CD4-positive, alpha-beta T cell (primary cell): ENCODE results near the gene VWA7. TPM values are rescaled to one million over a fixed set of nuclear protein-coding genes. Genes with fewer than 3 reads are reported as not detected.
A peak's percentile ranks its signal among the peaks of the same experiment; 100 is the strongest.
"Not testable (repeated sequence)": the region's sequence is repeated elsewhere in the genome, so short reads cannot be mapped to it uniquely, and the experiment has no call there.

Experiments used
- ATAC-seq: fragments of 200-7000 bp; cut with Tn5 transposase; one replicate; pipeline ENCODE4 v1.10.0; 2022; ENCODE audit warnings: mild to moderate bottlenecking; ENCODE audit not compliant: poor library complexity
- CTCF ChIA-PET: fragments of 350-600 bp; sonication (Branson Sonifier 250); formaldehyde crosslinking; loops from one replicate; lab custom pipeline; 2021; ENCODE audit warnings: antibody characterized with exemption, inconsistent platforms; lab: Charles Lee
- POLR2A ChIA-PET: fragments of 350-600 bp; sonication (Branson Sonifier 250); formaldehyde crosslinking; loops from one replicate; lab custom pipeline; 2021; ENCODE audit warnings: antibody characterized with exemption, inconsistent platforms; lab: Charles Lee
- DNase-seq, 14 experiments: peaks; one replicate each; pipeline ENCODE4 v3.0.0-alpha.2; 2013 to 2020; ENCODE audit warnings: mixed read lengths in 2 of 14
- H3K27ac ChIP-seq, 2 donors: one replicate each; pipeline versions ENCODE4 v1.5.1 to v1.7.0; 2013; ENCODE audit warnings: low read length in 2 of 2, low read depth in 1 of 2, mild to moderate bottlenecking in 1 of 2
- H3K27me3 ChIP-seq, 2 experiments: 1 replicate in 1 of 2; 2 replicates in 1 of 2; pipeline versions ENCODE4 v1.6.1 to v1.7.0; 2013; ENCODE audit warnings: low read length in 2 of 2, control low read depth in 1 of 2, mild to moderate bottlenecking in 1 of 2, moderate library complexity in 1 of 2; ENCODE audit not compliant: insufficient read depth in 2 of 2, control insufficient read depth in 1 of 2
- H3K36me3 ChIP-seq: one replicate; pipeline ENCODE4 v1.6.1; 2013; ENCODE audit warnings: low read length, control low read depth; ENCODE audit not compliant: insufficient read depth
- H3K4me1 ChIP-seq: one replicate; pipeline ENCODE4 v1.6.1; 2013; ENCODE audit warnings: low read length, control low read depth; ENCODE audit not compliant: insufficient read depth
- H3K4me3 ChIP-seq: one replicate; pipeline ENCODE4 v1.5.1; 2013; ENCODE audit warnings: mild to moderate bottlenecking, low read length, moderate library complexity
- H3K9me3 ChIP-seq, 2 experiments: 1 replicate in 1 of 2; 2 replicates in 1 of 2; pipeline versions ENCODE4 v1.6.1 to v1.7.0; 2013; ENCODE audit warnings: low read length in 2 of 2, mild to moderate bottlenecking in 2 of 2, control low read depth in 1 of 2, moderate library complexity in 1 of 2; ENCODE audit not compliant: control insufficient read depth in 1 of 2, insufficient read depth in 1 of 2
- H3K27ac Mint-ChIP-seq: one replicate; pipeline ENCODE4 v1.8.0; 2020; ENCODE audit warnings: mixed read lengths
- H3K27me3 Mint-ChIP-seq: one replicate; pipeline ENCODE4 v1.8.0; 2021; ENCODE audit warnings: mixed read lengths
- H3K36me3 Mint-ChIP-seq: one replicate; pipeline ENCODE4 v1.8.0; 2021; ENCODE audit warnings: low read depth, mixed read lengths
- H3K4me1 Mint-ChIP-seq: one replicate; pipeline ENCODE4 v1.8.0; 2021; ENCODE audit warnings: low read depth, mixed read lengths
- H3K4me3 Mint-ChIP-seq: one replicate; pipeline ENCODE4 v1.8.0; 2020; ENCODE audit warnings: mild to moderate bottlenecking, mixed read lengths
- H3K9me3 Mint-ChIP-seq: one replicate; pipeline ENCODE4 v1.8.0; 2020; ENCODE audit warnings: mixed read lengths
- CTCF ChIP-seq: fragments of 200-600 bp; IDR thresholded peaks from one replicate; pipeline ENCODE4 v1.8.0; 2022; ENCODE audit warnings: antibody characterized with exemption, mild to moderate bottlenecking
- intact Hi-C, 2 experiments: fragments of 100-400 bp; cut with DNase I in 1 of 2; cut with micrococcal nuclease in 1 of 2; formaldehyde crosslinking; loops; one replicate each; pipeline versions ENCODE4 v1.15.1 to v1.9.0; 2023 to 2025; cut with DNase I, micrococcal nuclease
- total RNA-seq, 174 experiments: library from RNA in 2 of 174; stranded (reverse) in 2 of 174; gene quantifications; one replicate each; pipeline ENCODE4 v1.2.3 and lab custom pipeline; 2021 to 2026

The VWA7 gene
- total RNA-seq, 2 experiments from 2014 or later, result 1.7 TPM

DNA sequence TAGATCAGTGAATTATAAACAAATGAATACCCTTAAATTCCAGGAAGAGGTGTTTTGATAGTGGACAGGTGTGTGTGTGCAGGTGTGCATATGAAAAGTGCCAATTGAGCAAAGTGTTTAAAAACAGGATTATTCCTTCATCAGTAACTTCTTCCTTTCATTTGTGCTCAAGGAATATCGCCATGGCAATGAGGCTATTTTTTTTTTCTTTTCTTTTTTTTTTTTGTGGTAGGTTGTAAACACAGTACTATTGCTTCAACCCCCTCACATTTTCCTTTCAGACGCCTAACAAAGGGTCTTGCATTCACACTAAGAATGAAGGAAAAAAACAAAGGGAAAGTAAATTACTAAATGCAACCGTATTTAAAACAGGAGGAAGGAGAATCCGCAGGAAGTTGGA, 48.4 kb upstream of the VWA7 start:
- no peaks in the 10 kb centered on the region for H3K9me3 Mint-ChIP-seq
- intact Hi-C loops, result no loop called here
- POLR2A ChIA-PET, result interaction anchor here (2.9 kb wide), 1 partner anchor 11 kb away, joined by 23 read pairs; the partner anchor contains the start of genes HSPA1A and HSPA1L

DNA sequence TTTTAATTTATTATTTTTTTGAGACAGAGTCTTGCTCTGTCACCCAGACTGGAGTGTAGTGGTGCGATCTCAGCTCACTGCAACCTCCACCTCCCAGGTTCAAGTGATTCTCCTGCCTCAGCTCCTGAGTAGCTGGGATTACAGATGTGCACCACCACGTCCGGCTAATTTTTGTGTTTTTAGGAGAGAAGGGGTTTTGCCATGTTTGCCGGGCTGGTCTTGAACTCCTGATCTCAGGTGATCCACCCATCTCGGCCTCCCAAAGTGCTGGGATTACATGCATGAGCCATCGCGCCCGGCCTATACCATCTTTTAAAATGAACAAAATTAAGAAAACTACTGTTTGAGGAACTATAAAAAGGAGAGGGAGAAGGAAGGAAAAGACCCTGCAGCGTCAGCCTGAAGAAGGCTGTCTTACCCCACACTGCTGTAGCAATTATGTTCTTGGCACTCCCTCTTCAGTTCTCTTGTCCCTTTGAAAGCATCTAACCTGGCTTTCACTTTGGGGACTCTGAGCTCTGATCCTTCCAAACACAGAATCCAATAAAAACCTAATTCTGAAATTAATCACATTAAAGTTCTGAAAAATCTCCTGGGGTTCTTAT, 46.6 kb upstream of the VWA7 start:
- DNase-seq, H3K9me3 Mint-ChIP-seq, H3K27me3 ChIP-seq, H3K4me3 ChIP-seq, H3K36me3 ChIP-seq, CTCF ChIA-PET, H3K27ac ChIP-seq, H3K27me3 Mint-ChIP-seq, ATAC-seq, H3K9me3 ChIP-seq: not testable (repeated sequence)
- H3K27ac Mint-ChIP-seq, result peak overlapping the region; percentile 47
- intact Hi-C loops, result loop anchor here in 1 of 2 experiments (2.0 kb wide), 1 partner anchor 17 kb away; the partner anchor contains the start of gene LSM2
- POLR2A ChIA-PET, result interaction anchor here (2.6 to 2.7 kb wide), 2 partner anchors 10 to 17 kb away, joined by 8 to 17 read pairs; partner anchors contain the start of gene LSM2
- H3K36me3 Mint-ChIP-seq, result peaks cover 16% of the 10 kb centered on the region
- peaks cover 55% of the 10 kb centered on the region for H3K4me1 ChIP-seq
- H3K4me1 Mint-ChIP-seq, result peaks cover 50% of the 10 kb centered on the region
- peak overlapping the region; percentile 58 for H3K4me3 Mint-ChIP-seq

More for the DNA sequence above, 48.4 kb upstream of the VWA7 start:
- H3K36me3 ChIP-seq, result no peaks in the 10 kb centered on the region
- peaks cover 42% of the 10 kb centered on the region for H3K4me1 ChIP-seq
- peaks cover 16% of the 10 kb centered on the region for H3K36me3 Mint-ChIP-seq
- H3K27me3 ChIP-seq, result no peaks in the 10 kb centered on the region
- H3K27ac ChIP-seq, result no peak overlapping the region
- H3K27me3 Mint-ChIP-seq, result no peaks in the 10 kb centered on the region
- TF ChIP-seq CTCF, result no peak
- no peak for ATAC-seq
- peaks cover 54% of the 10 kb centered on the region for H3K4me1 Mint-ChIP-seq
- DNase-seq, result no peak
- no peak overlapping the region for H3K4me3 ChIP-seq
- CTCF ChIA-PET, result interaction anchor here (1.3 kb wide), 1 partner anchor 96 kb away, joined by 3 read pairs; no protein-coding TSS in a partner anchor
- H3K27ac Mint-ChIP-seq, result peak overlapping the region; percentile 97
- peak overlapping the region; percentile 96 for H3K4me3 Mint-ChIP-seq
- no peaks in the 10 kb centered on the region for H3K9me3 ChIP-seq

GRCh38 chr6:31822036-31822821, 45.1 kb upstream of the VWA7 start:
- ATAC-seq (peak; percentile 60), DNase-seq (peak in 13 of 14 experiments; percentile 30 to 85 (median 55))
- no peaks in the 10 kb centered on the region for H3K27me3 ChIP-seq
- H3K27ac ChIP-seq, result peak overlapping the region; percentile 83 to 84
- no peak for TF ChIP-seq CTCF
- Mint-ChIP-seq H3K36me3 (peaks cover 17% of the 10 kb centered on the region), H3K4me1 (peaks cover 62% of the 10 kb centered on the region), H3K4me3 (peak overlapping the region; percentile 94), H3K27ac (peak overlapping the region; percentile 94), H3K9me3 (no peaks in the 10 kb centered on the region), H3K27me3 (no peaks in the 10 kb centered on the region)
- H3K9me3 ChIP-seq, result no peaks in the 10 kb centered on the region
- ChIA-PET CTCF (no interaction called here), POLR2A (interaction anchor here (0.6 to 2.7 kb wide), 5 partner anchors 12 to 275 kb away, joined by 3 to 17 read pairs (median 4); partner anchors contain the start of genes BAG6, LSM2 and VARS1)
- no peaks in the 10 kb centered on the region for H3K36me3 ChIP-seq
- H3K4me3 ChIP-seq, result peak overlapping the region; percentile 63
- H3K4me1 ChIP-seq, result peaks cover 58% of the 10 kb centered on the region
- intact Hi-C loops, result loop anchor here in 1 of 2 experiments (2.0 kb wide), 1 partner anchor 15 kb away; the partner anchor contains the start of gene LSM2
